Activated naive CD8-positive, alpha-beta T cell treated with anti-CD3 and anti-CD28 coated beads, Interleukin-2, amount 10 ng/mL, durations not matched to agents 7 days and 5 days (primary cell): ENCODE measurements around the gene GLYATL1. TPM values are rescaled to one million over a fixed set of nuclear protein-coding genes. Genes with fewer than 3 reads are reported as not detected.

Experiments
- ATAC-seq: fragments of 150-1000 bp; cut with Tn5 transposase; one replicate; pipeline ENCODE4 v1.10.0; 2021; ENCODE audit warnings: low read depth, moderate library complexity
- POLR2A ChIA-PET: fragments of 350-600 bp; sonication (Branson Sonifier 250); formaldehyde crosslinking; loops from one replicate; lab custom pipeline; 2021; ENCODE audit warnings: antibody characterized with exemption; lab: Charles Lee
- DNase-seq: peaks from one replicate; pipeline ENCODE4 v3.0.0; 2021
- H3K27ac Mint-ChIP-seq: one replicate; pipeline ENCODE4 v1.8.0; 2022; ENCODE audit warnings: mild to moderate bottlenecking, mixed read lengths
- H3K27me3 Mint-ChIP-seq: one replicate; pipeline ENCODE4 v1.8.0; 2022; ENCODE audit warnings: mild to moderate bottlenecking, moderate library complexity, mixed read lengths
- H3K36me3 Mint-ChIP-seq: one replicate; pipeline ENCODE4 v1.8.0; 2021; ENCODE audit warnings: mild to moderate bottlenecking, mixed read lengths
- H3K4me1 Mint-ChIP-seq: one replicate; pipeline ENCODE4 v1.8.0; 2021; ENCODE audit warnings: mixed read lengths
- H3K4me3 Mint-ChIP-seq: one replicate; pipeline ENCODE4 v1.8.0; 2022; ENCODE audit warnings: mild to moderate bottlenecking, moderate library complexity, mixed read lengths
- H3K9me3 Mint-ChIP-seq: one replicate; pipeline ENCODE4 v1.8.0; 2021; ENCODE audit warnings: mixed read lengths
- total RNA-seq, 2 experiments: library from RNA; stranded (reverse); gene quantifications; one replicate each; pipeline ENCODE4 v1.2.3, GENCODE V29; 2021

Gene GLYATL1
- total RNA-seq: not detected

- H3K9me3 Mint-ChIP-seq: no peaks in the 10 kb centered on the region
- no peaks in the 10 kb centered on the region for H3K36me3 Mint-ChIP-seq
- ATAC-seq (no peak), DNase-seq (no peak)
- no peak within 1 kb of the TSS for H3K4me3 Mint-ChIP-seq
- H3K27me3 Mint-ChIP-seq: peaks cover 4% of the 10 kb centered on the region
- POLR2A ChIA-PET: no interaction called here
- no peak within 1 kb of the TSS for H3K27ac Mint-ChIP-seq
- no peaks in the 10 kb centered on the region for H3K4me1 Mint-ChIP-seq
Measured at GRCh38 chr11:58939277-58939676, at the start of gene GLYATL1. Gene GLYATL1, plus strand, starts transcription at chr11:58939488. Its CDS starts 7,600 bp downstream, at chr11:58947088.

GRCh38 chr11:58893899-58894298, 45.4 kb upstream of the GLYATL1 start:
- Mint-ChIP-seq H3K4me3 (no peak overlapping the region), H3K9me3 (no peaks in the 10 kb centered on the region), H3K4me1 (no peaks in the 10 kb centered on the region), H3K27ac (no peak overlapping the region), H3K27me3 (peaks cover 10% of the 10 kb centered on the region), H3K36me3 (no peaks in the 10 kb centered on the region)
- no peak for ATAC-seq
- no peak for DNase-seq
- POLR2A ChIA-PET: no interaction called here

GRCh38 chr11:58898106-58898505, 41.2 kb upstream of the GLYATL1 start:
- no peak overlapping the region for H3K27ac Mint-ChIP-seq
- POLR2A ChIA-PET: no interaction called here

GRCh38 chr11:58900479-58901420, 38.5 kb upstream of the GLYATL1 start:
- H3K27ac Mint-ChIP-seq: no peak overlapping the region
- POLR2A ChIA-PET: no interaction called here
- no peaks in the 10 kb centered on the region for H3K9me3 Mint-ChIP-seq
- H3K4me3 Mint-ChIP-seq: no peak overlapping the region
- no peaks in the 10 kb centered on the region for H3K4me1 Mint-ChIP-seq
- ATAC-seq: no peak
- no peaks in the 10 kb centered on the region for H3K36me3 Mint-ChIP-seq
- DNase-seq: peak; percentile 64
- peaks cover 49% of the 10 kb centered on the region for H3K27me3 Mint-ChIP-seq

More at GRCh38 chr11:58898106-58898505, 41.2 kb upstream of the GLYATL1 start:
- Mint-ChIP-seq H3K9me3 (no peaks in the 10 kb centered on the region), H3K27me3 (peaks cover 24% of the 10 kb centered on the region), H3K36me3 (no peaks in the 10 kb centered on the region), H3K4me3 (no peak overlapping the region), H3K4me1 (no peaks in the 10 kb centered on the region)
- ATAC-seq (no peak), DNase-seq (no peak)

GRCh38 chr11:58902881-58903280, 36.4 kb upstream of the GLYATL1 start:
- ATAC-seq: no peak
- no peak for DNase-seq
- Mint-ChIP-seq H3K4me1 (peaks cover 2% of the 10 kb centered on the region), H3K4me3 (no peak overlapping the region), H3K9me3 (no peaks in the 10 kb centered on the region), H3K27ac (no peak overlapping the region), H3K27me3 (peaks cover 66% of the 10 kb centered on the region), H3K36me3 (no peaks in the 10 kb centered on the region)
- POLR2A ChIA-PET: no interaction called here

GRCh38 chr11:58905011-58905720, 34.1 kb upstream of the GLYATL1 start:
- ATAC-seq (no peak), DNase-seq (no peak)
- H3K27ac Mint-ChIP-seq: no peak overlapping the region
- peaks cover 2% of the 10 kb centered on the region for H3K4me1 Mint-ChIP-seq
- no peaks in the 10 kb centered on the region for H3K36me3 Mint-ChIP-seq
- POLR2A ChIA-PET: no interaction called here
- H3K9me3 Mint-ChIP-seq: no peaks in the 10 kb centered on the region
- H3K4me3 Mint-ChIP-seq: no peak overlapping the region
- H3K27me3 Mint-ChIP-seq: peaks cover 78% of the 10 kb centered on the region

GRCh38 chr11:58905721-58906547, 33.4 kb upstream of the GLYATL1 start:
- H3K36me3 Mint-ChIP-seq: no peaks in the 10 kb centered on the region
- H3K9me3 Mint-ChIP-seq: no peaks in the 10 kb centered on the region
- peaks cover 2% of the 10 kb centered on the region for H3K4me1 Mint-ChIP-seq
- no peak overlapping the region for H3K4me3 Mint-ChIP-seq
- POLR2A ChIA-PET: no interaction called here
- H3K27ac Mint-ChIP-seq: no peak overlapping the region
- no peak for ATAC-seq
- peaks cover 79% of the 10 kb centered on the region for H3K27me3 Mint-ChIP-seq
- DNase-seq: no peak

GRCh38 chr11:58907780-58908179, 31.5 kb upstream of the GLYATL1 start:
- no peak for ATAC-seq
- POLR2A ChIA-PET: no interaction called here
- no peaks in the 10 kb centered on the region for H3K36me3 Mint-ChIP-seq
- H3K4me1 Mint-ChIP-seq: peaks cover 2% of the 10 kb centered on the region
- H3K27me3 Mint-ChIP-seq: peaks cover 70% of the 10 kb centered on the region
- H3K4me3 Mint-ChIP-seq: no peak overlapping the region
- H3K9me3 Mint-ChIP-seq: no peaks in the 10 kb centered on the region
- H3K27ac Mint-ChIP-seq: no peak overlapping the region
- no peak for DNase-seq

- no peak overlapping the region for H3K4me3 Mint-ChIP-seq
- POLR2A ChIA-PET: no interaction called here
- peaks cover 6% of the 10 kb centered on the region for H3K9me3 Mint-ChIP-seq
- no peak for ATAC-seq
- no peaks in the 10 kb centered on the region for H3K36me3 Mint-ChIP-seq
- no peak for DNase-seq
- no peaks in the 10 kb centered on the region for H3K4me1 Mint-ChIP-seq
- H3K27me3 Mint-ChIP-seq: peaks cover 32% of the 10 kb centered on the region
- no peak overlapping the region for H3K27ac Mint-ChIP-seq
Measured at GRCh38 chr11:58912124-58912523, 27.2 kb upstream of the GLYATL1 start.

GRCh38 chr11:58913685-58914084, 25.6 kb upstream of the GLYATL1 start:
- DNase-seq: no peak
- Mint-ChIP-seq H3K27ac (no peak overlapping the region), H3K4me1 (no peaks in the 10 kb centered on the region), H3K27me3 (peaks cover 19% of the 10 kb centered on the region), H3K4me3 (no peak overlapping the region), H3K9me3 (peaks cover 10% of the 10 kb centered on the region), H3K36me3 (no peaks in the 10 kb centered on the region)
- POLR2A ChIA-PET: no interaction called here
- no peak for ATAC-seq

GRCh38 chr11:58914821-58915543, 24.3 kb upstream of the GLYATL1 start:
- peaks cover 10% of the 10 kb centered on the region for H3K9me3 Mint-ChIP-seq
- H3K27me3 Mint-ChIP-seq: peaks cover 9% of the 10 kb centered on the region
- H3K4me1 Mint-ChIP-seq: no peaks in the 10 kb centered on the region
- DNase-seq: no peak
- POLR2A ChIA-PET: no interaction called here
- ATAC-seq: no peak
- no peak overlapping the region for H3K4me3 Mint-ChIP-seq
- H3K36me3 Mint-ChIP-seq: no peaks in the 10 kb centered on the region
- no peak overlapping the region for H3K27ac Mint-ChIP-seq

- peaks cover 2% of the 10 kb centered on the region for H3K27me3 Mint-ChIP-seq
- POLR2A ChIA-PET: no interaction called here
- peaks cover 10% of the 10 kb centered on the region for H3K9me3 Mint-ChIP-seq
- no peak overlapping the region for H3K27ac Mint-ChIP-seq
- H3K4me3 Mint-ChIP-seq: no peak overlapping the region
- ATAC-seq (no peak), DNase-seq (no peak)
- no peaks in the 10 kb centered on the region for H3K36me3 Mint-ChIP-seq
- no peaks in the 10 kb centered on the region for H3K4me1 Mint-ChIP-seq
Measured at GRCh38 chr11:58916637-58917036, 22.7 kb upstream of the GLYATL1 start.
